ENCODE data around the gene CYGB.
A peak's percentile ranks its signal among the peaks of the same experiment; 100 is the strongest.

CYGB gene

GRCh38 chr17:76561799-76562268 is 24.3 kb upstream of the CYGB start:
- H3K9me3 ChIP-seq (ENCODE audit: insufficient read depth, low read length, severe bottlenecking), result no peaks in the 10 kb centered on the region
- peaks cover 70% of the 10 kb centered on the region for H3K36me3 ChIP-seq (ENCODE audit: insufficient read depth, low read length)
- H3K4me1 ChIP-seq (ENCODE audit: insufficient read depth, low read length), result peaks cover 45% of the 10 kb centered on the region
- no peak overlapping the region; the same call in 1 of the 2 replicates for H3K27ac ChIP-seq (ENCODE audit: low read length)
- H3K4me2 ChIP-seq (ENCODE audit: insufficient read depth, low read length), result peak overlapping the region; percentile 28; the same call in 1 of the 2 replicates
- peaks cover 60% of the 10 kb centered on the region for H3K79me2 ChIP-seq (ENCODE audit: insufficient read depth, low read length)
- no peak for ATAC-seq (ENCODE audit: insufficient read depth, low read depth)
- H3K27me3 ChIP-seq (ENCODE audit: insufficient read depth, low read length, poor library complexity), result no peaks in the 10 kb centered on the region
- H3K4me3 ChIP-seq (ENCODE audit: low read depth in 1 of 2, low read length in 2 of 2), result no peak overlapping the region; a peak in 1 of 4 replicates
- no peak overlapping the region for H3K9ac ChIP-seq (ENCODE audit: low read depth, low read length)
- H2AFZ ChIP-seq (ENCODE audit: low read depth, low read length), result no peak overlapping the region
- DNase-seq, result no peak
- TF ChIP-seq EZH2 (IDR thresholded peaks at IDR 0.05; ENCODE audit: borderline replicate concordance, low read depth, low read length, severe bottlenecking) (no peak), CTCF (IDR thresholded peaks at IDR 0.05; ENCODE audit: borderline replicate concordance, extremely low read depth, low read length, poor library complexity, severe bottlenecking) (no peak)
- peaks cover 64% of the 10 kb centered on the region for H4K20me1 ChIP-seq (ENCODE audit: insufficient read depth, low read length)

- Histone ChIP-seq H3K27me3 (ENCODE audit: insufficient read depth, low read length, poor library complexity) (no peaks in the 10 kb centered on the region), H2AFZ (ENCODE audit: low read depth, low read length) (no peak overlapping the region), H3K4me1 (ENCODE audit: insufficient read depth, low read length) (peaks cover 50% of the 10 kb centered on the region), H3K9me3 (ENCODE audit: insufficient read depth, low read length, severe bottlenecking) (no peaks in the 10 kb centered on the region), H3K4me2 (ENCODE audit: insufficient read depth, low read length) (peak overlapping the region; percentile 28), H3K27ac (ENCODE audit: low read length) (no peak overlapping the region), H4K20me1 (ENCODE audit: insufficient read depth, low read length) (peaks cover 61% of the 10 kb centered on the region), H3K36me3 (ENCODE audit: insufficient read depth, low read length) (peaks cover 67% of the 10 kb centered on the region), H3K4me3 (ENCODE audit: low read depth in 1 of 2, low read length in 2 of 2) (no peak overlapping the region; a peak in 1 of 4 replicates), H3K9ac (ENCODE audit: low read depth, low read length) (no peak overlapping the region), H3K79me2 (ENCODE audit: insufficient read depth, low read length) (peaks cover 65% of the 10 kb centered on the region)
- DNase-seq (no peak), ATAC-seq (ENCODE audit: insufficient read depth, low read depth) (no peak)
- TF ChIP-seq EZH2 (IDR thresholded peaks at IDR 0.05; ENCODE audit: borderline replicate concordance, low read depth, low read length, severe bottlenecking) (no peak), CTCF (IDR thresholded peaks at IDR 0.05; ENCODE audit: borderline replicate concordance, extremely low read depth, low read length, poor library complexity, severe bottlenecking) (no peak)
These were observed 23.8 kb upstream of the CYGB start for GRCh38 chr17:76561332-76561731.

GRCh38 chr17:76560877-76561221 is 23.3 kb upstream of the CYGB start:
- H4K20me1 ChIP-seq (ENCODE audit: insufficient read depth, low read length), result peaks cover 57% of the 10 kb centered on the region
- TF ChIP-seq EZH2 (IDR thresholded peaks at IDR 0.05; ENCODE audit: borderline replicate concordance, low read depth, low read length, severe bottlenecking), result no peak
- no peak for TF ChIP-seq CTCF (IDR thresholded peaks at IDR 0.05; ENCODE audit: borderline replicate concordance, extremely low read depth, low read length, poor library complexity, severe bottlenecking)
- peaks cover 63% of the 10 kb centered on the region for H3K36me3 ChIP-seq (ENCODE audit: insufficient read depth, low read length)
- no peak for DNase-seq
- ATAC-seq (ENCODE audit: insufficient read depth, low read depth), result no peak
- no peak overlapping the region for H3K4me3 ChIP-seq (ENCODE audit: low read depth in 1 of 2, low read length in 2 of 2)
- no peak overlapping the region; the same call in 1 of the 2 replicates for H3K9ac ChIP-seq (ENCODE audit: low read depth, low read length)
- H3K79me2 ChIP-seq (ENCODE audit: insufficient read depth, low read length), result peaks cover 65% of the 10 kb centered on the region
- H3K9me3 ChIP-seq (ENCODE audit: insufficient read depth, low read length, severe bottlenecking), result no peaks in the 10 kb centered on the region
- H2AFZ ChIP-seq (ENCODE audit: low read depth, low read length), result no peak overlapping the region
- H3K4me2 ChIP-seq (ENCODE audit: insufficient read depth, low read length), result peak overlapping the region; percentile 77; the same call in 1 of the 2 replicates
- H3K4me1 ChIP-seq (ENCODE audit: insufficient read depth, low read length), result peaks cover 50% of the 10 kb centered on the region
- H3K27ac ChIP-seq (ENCODE audit: low read length), result no peak overlapping the region
- no peaks in the 10 kb centered on the region for H3K27me3 ChIP-seq (ENCODE audit: insufficient read depth, low read length, poor library complexity)

Measured in DND-41 (cell line).